GM23248 (cell line): ENCODE data around the gene AKIRIN1.
"Not testable (repeated sequence)": the region's sequence is repeated elsewhere in the genome, so short reads cannot be mapped to it uniquely, and the experiment has no call there.

ENCODE experiments used
- EZH2 ChIP-seq: fragments of 200-600 bp; sonication (generic); IDR thresholded peaks from 2 replicates; pipeline ENCODE4 v1.6.1; 2018; ENCODE audit warnings: antibody characterized with exemption, mild to moderate bottlenecking; ENCODE audit not compliant: insufficient read depth, poor library complexity, severe bottlenecking
- EZH2phosphoT487 ChIP-seq: fragments of 200-600 bp; sonication (generic); IDR thresholded peaks from 2 replicates; pipeline ENCODE4 v1.6.1; 2018; ENCODE audit warnings: antibody characterized with exemption, moderate library complexity, mild to moderate bottlenecking, low read depth; ENCODE audit not compliant: insufficient read depth

DNA sequence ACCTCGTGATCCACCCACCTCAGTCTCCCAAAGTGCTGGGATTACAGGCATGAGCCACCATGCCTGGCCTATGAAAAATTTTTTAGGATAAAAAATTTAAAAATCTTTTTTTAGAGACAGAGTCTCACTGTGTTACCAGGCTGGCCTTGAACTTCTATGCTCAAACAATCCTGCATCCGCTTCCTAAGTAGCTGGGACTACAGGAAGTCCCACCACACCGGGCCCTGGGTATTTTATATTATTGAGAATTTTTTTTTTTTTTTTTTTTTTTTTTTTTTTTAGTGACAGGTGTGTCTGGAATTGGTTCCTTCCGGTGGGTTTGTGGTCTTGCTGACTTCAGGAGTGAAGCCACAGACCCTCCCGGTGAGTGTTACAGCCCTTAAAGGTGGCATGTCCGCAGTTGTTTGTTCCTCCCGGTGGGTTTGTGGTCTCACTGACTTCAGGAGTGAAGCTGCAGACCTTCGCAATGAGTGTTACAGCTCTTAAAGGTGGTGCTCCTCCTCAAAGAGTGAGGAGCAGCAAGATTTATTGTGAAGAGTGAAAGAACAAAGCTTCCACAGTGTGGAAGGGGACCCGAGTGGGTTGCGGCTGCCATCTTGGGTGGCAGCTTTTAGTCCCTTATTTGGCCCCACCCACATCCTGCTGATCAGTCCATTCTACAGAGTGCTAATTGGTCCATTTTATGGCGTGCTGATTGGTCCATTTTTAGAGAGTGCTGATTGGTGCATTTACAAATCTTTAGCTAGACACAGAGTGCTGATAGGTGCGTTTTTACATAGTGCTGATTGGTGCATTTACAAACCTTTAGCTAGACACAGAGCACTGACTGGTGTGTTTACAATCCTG is 13.5 kb upstream of the AKIRIN1 start:
- TF ChIP-seq EZH2phosphoT487, EZH2: not testable (repeated sequence)
